ENCODE measurements around the gene RNU2-63P.
"Not testable (repeated sequence)": the region's sequence is repeated elsewhere in the genome, so short reads cannot be mapped to it uniquely, and the experiment has no call there.

Gene RNU2-63P

GRCh38 chr2:88027697-88028389 lies 11.5 kb upstream of the RNU2-63P start:
- no peak for DNase-seq

DNA sequence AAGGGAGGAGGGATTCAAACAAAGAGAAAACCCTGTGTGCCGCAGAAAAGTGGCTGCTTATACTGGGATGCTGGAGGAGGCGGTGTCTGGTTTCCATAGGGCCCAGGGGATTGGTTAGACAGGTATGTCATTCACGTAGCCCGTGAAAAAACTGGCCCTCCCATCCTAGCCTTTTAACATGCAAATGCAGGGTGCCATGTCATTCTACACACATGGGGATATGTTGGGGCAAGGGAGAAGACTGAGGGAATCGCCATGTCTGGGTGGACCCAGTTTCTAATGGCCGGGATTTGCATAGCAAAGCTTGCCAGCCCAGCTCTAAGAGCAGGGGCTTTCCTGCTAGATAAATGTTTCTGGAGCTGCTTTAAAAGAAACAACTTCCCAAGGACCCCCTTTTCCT lies 8.2 kb upstream of the RNU2-63P start:
- DNase-seq = no peak

GRCh38 chr2:88022669-88022921 lies 6.2 kb upstream of the RNU2-63P start:
- no peak for DNase-seq

DNA sequence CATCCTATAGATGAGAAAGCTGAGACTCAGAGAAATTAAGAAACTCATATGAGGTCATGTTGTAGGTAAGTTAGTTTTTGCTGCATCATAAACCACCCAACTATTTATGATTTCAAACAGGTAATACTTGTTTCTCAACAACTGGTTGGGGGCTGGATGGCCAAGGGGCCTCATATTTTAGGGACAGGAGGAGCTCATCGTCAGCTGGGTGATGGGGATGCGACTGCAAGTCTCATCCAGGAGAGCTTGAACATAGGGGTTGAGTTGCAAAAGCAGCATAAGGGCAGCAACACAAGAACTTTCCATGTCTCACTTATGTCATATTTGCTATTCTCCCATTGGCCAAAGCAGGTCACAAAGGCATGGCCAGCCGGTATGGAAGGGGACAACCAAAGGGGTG lies 3.6 kb upstream of the RNU2-63P start:
- DNase-seq = no peak

GRCh38 chr2:88018909-88019308 lies 2.6 kb upstream of the RNU2-63P start:
- DNase-seq = no peak

- DNase-seq = not testable (repeated sequence)
Measured at GRCh38 chr2:88018077-88018805, 1.9 kb upstream of the RNU2-63P start.

- not testable (repeated sequence) for DNase-seq
Measured at GRCh38 chr2:88017780-88018038, 1.4 kb upstream of the RNU2-63P start.

GRCh38 chr2:88016960-88017779 lies 823 bp upstream of the RNU2-63P start:
- DNase-seq = peak; percentile 60

DNA sequence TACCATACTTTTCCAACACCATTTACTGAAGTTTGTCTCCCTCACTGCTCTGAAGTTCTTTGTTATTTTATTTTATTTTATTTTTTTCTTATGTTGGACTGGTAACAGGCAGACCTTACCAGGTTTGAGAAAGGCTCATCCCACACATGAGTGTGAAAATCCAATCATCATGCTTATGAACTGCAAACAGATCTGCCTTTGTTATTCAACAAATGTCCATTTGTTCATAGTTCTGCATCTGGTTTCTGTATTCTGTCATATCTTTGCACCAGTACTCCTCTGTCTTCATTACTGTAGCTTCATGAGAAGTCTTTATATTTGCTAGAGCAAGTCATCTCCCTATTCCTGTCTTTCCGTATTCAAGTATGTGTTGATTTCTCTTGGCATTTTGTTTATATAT lies 5.3 kb downstream of the RNU2-63P start:
- no peak for DNase-seq

DNA sequence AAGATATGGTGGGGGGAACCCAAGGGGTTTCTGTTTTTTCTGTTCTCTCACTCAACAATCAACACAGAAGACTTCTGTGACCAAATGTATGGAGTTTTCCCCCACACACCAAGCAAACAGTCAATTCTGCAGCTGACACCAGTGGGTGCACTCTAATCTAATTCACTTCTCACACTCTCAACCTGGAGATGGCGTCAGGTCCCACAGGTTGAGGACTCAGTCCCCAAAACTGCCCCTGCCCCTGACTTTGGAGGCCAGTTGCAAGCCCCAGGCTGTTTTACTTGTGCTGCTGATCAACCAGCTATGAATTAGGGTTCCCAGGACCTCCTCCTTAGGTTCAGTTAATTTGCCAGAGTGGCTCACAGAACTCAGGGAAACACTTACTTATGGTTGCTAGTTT lies 6.2 kb downstream of the RNU2-63P start:
- no peak for DNase-seq

- DNase-seq = no peak
Measured at GRCh38 chr2:88006912-88007439, 9.4 kb downstream of the RNU2-63P start.

DNA sequence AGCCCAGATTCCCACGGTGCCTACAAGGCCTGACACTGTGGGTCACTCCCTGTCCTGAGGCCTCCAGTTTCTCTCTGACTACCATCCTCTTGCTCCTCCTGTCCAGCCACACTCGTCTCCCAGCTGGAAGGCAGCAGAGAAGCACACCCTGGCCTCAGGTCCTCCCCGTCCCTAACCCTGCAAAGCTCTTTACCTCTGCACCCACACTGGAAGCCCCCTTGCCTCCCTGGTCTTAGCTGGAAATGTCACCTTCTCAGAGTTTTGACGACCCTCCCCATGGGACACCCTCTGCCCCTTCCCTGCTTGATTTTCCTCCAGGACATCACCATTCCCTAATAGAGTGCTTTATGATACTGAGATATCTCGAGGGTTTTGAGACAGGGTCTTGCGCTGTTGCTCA lies 10.6 kb downstream of the RNU2-63P start:
- no peak for DNase-seq

DNA sequence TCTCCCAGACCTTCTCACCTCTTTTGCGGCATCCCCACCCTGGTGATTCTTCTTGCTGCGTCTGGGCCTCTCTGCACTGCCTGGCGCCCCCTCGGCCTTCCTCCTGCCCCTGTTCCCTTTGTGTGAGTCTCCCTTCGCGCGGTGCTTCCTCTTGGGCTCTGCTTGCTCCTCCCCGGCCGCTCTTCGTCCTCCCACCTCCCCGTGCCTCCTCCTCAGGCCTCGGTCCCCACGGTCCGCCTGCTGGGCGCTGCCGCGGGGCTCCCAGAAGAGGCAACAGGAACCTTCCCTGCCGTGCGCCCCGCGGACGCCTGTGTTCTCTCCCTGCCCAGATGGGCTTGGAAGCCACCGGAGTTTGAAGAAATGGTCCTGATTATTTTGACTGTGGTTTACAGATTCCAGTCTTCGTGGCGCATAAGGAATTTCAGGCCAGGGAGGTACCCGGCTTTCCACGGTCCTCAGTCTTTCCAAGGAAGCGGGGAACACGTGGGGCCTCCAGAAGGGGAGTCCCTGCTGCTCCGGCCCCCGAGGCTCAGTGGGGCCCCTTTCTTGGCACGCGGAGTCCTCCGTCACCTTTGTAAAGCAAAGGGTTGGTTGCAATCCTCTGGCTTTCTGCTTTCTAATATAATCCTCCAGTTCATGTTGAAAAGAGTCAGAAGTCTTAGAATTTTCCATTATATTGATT lies 13.1 kb downstream of the RNU2-63P start:
- no peak for DNase-seq

DNA sequence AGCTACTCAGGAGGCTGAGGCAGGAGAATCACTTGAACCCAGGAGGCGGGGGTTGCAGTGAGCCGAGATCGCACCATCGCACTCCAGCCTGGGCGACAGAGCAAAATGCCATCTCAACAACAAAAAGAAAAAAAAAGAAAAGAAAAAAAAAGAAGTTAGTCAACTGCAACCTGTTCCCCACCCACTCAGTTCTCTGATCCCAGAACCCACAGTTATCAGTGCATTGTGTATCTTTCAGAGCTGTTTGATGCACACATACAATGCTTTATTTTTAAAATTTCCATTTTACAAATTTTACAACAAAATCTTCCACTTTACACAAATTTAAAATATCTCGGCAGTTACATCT lies 14.0 kb downstream of the RNU2-63P start:
- DNase-seq = no peak

DNA sequence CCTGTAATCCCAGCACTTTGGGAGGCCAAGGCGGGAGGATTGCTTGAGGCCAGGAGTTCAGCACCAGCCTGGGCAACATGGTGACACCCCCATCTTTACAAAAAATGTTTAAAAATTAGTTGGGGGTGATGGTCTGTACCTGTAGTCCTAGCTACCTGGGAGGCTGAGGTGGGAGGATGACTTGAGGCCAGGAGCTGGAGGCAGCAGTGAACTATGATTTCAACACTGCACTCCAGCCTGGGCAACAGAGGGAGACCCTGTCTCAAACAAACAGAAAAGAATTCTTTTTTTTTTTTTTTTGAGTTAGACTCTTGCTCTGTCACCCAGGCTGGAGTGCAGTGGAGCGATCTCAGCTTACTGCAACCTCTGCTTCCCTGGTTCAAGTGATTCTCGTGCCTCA lies 15.9 kb downstream of the RNU2-63P start:
- not testable (repeated sequence) for DNase-seq

DNA sequence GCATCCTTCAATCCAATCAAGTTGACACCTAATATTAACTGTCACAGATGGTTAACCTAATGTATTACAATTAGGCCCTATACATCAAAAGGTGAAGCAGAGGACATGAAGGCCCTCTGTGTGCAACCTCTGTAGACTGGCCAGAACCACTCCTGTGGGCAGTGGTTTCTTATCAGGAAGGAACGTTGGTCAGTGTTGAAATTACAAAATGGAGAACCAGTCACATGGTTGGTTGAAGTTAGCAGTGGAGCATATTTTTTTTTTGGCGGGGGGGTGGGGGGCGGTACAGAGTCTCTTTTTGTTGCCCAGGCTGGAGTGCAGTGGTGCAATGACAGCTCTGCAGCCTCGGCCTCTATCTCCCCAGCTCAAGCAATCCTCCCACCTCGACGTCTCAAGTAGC lies 19.8 kb downstream of the RNU2-63P start:
- no peak for DNase-seq

GRCh38 chr2:87995756-87996155 lies 20.6 kb downstream of the RNU2-63P start:
- no peak for DNase-seq

- DNase-seq = not testable (repeated sequence)
Measured at GRCh38 chr2:87994304-87994850, 22.0 kb downstream of the RNU2-63P start.

GRCh38 chr2:87992569-87992968 lies 23.8 kb downstream of the RNU2-63P start:
- DNase-seq = not testable (repeated sequence)

- DNase-seq = not testable (repeated sequence)
Measured at GRCh38 chr2:87987473-87987872, 28.9 kb downstream of the RNU2-63P start.

GRCh38 chr2:87985902-87986301 lies 30.4 kb downstream of the RNU2-63P start:
- not testable (repeated sequence) for DNase-seq

GRCh38 chr2:87981182-87981581 lies 35.2 kb downstream of the RNU2-63P start:
- not testable (repeated sequence) for DNase-seq

- DNase-seq = not testable (repeated sequence)
Measured at GRCh38 chr2:87972385-87972784, 44.0 kb downstream of the RNU2-63P start.

Data from CD4-positive, alpha-beta T cell treated with Interleukin-4 for 4 hours (primary cell).